Measurements from ENCODE around the gene TIGD6.

- TF ChIP-seq CTCF (IDR thresholded peaks at IDR 0.05; ENCODE audit: extremely low read depth in 1 of 2, insufficient read depth in 1 of 2, low read depth in 1 of 2, low read length in 2 of 2), result no peak
- TF ChIP-seq POLR2A (IDR thresholded peaks at IDR 0.05; ENCODE audit: low read depth, low read length), result no peak
- no peak for TF ChIP-seq EZH2 (IDR thresholded peaks at IDR 0.05; ENCODE audit: borderline replicate concordance, low read depth, low read length, severe bottlenecking)
- no peak for TF ChIP-seq MYC (IDR thresholded peaks at IDR 0.05; ENCODE audit: low read depth, low read length)
- TF ChIP-seq FOS (IDR thresholded peaks at IDR 0.05; ENCODE audit: borderline replicate concordance, insufficient read depth, low read length), result no peak
These were observed 671 bp upstream of the TIGD6 start for GRCh38 chr5:150000990-150001659.
